GM19455 (cell line): ENCODE results near the gene TBC1D24.

Experiments
- ATAC-seq: cut with Tn5 transposase; IDR thresholded peaks from one replicate; pipeline ENCODE4 v1.9.1; 2021; ENCODE audit not compliant: unreplicated experiment

The TBC1D24 gene

DNA sequence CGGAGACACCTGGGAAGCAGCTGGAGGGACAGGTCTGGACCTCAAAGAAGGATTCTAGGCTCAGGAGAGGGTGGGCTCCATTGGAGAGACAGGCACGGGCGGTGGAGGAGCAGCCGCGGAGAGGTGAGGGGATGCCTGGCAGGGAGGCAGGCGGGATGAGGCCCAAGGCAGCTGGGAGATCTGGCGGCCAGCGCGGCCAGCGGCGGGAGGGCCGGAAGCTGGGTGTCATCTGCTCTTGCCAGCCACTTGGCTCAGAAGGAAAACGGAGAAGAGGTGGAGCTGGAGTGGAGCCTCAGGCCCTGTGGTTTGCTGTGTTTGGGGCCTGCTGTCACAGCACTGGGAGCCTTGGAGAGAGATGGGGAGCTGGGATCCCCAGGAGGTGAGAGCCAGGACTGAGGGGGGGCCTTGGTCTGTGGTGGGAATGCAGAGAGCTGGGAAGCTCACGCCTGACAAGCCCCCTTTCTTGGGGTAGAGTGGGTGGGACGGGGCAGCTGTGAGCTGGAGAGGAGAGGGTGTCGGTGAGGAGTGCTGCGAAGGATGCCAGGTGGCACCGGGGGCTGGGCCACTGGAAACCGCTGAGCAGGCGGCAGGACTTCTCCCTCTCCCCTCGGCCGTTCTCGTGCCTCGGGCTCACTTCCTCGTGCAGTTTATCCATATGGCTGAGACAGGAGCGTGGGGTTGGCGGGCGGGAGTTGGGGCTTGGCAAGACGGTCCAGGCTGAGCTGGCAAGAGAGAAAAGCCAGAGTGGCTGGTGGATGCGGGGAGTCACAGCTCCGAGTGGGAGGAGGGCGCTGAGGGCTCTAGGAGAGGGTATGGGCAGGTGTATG lies 8.0 kb downstream of the TBC1D24 start:
- ATAC-seq: no peak

GRCh38 chr16:2483939-2484897 lies 9.3 kb downstream of the TBC1D24 start:
- no peak for ATAC-seq

DNA sequence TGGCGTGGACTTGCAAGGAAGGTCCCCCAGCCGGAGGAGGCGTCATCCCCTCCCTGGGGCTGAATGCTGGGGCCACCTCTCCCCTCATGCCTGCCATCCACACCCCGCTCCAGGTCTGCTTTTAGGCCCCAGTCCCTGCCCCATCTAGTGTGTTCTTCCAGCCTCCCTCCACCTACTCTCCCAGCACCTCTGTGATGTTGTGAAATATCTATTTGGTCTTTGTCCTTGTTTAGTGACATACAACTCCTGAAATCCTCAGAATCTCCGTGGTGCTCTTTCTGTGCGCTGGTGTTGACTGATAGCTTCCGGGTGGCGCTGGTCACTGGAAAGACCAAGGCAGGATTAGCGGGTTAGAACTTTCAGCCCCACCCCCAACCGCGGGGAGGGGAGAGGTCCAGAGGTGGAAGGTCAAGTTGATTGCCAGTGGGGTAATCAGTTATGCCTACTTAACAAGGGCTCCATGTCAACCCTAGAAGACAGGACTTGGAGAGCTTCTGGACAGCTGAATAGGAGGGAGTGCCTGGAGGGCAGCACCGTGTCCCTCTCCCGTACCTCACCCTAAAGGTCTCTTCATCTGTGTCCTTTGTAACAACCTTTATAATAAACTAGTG lies 10.1 kb downstream of the TBC1D24 start:
- no peak for ATAC-seq

DNA sequence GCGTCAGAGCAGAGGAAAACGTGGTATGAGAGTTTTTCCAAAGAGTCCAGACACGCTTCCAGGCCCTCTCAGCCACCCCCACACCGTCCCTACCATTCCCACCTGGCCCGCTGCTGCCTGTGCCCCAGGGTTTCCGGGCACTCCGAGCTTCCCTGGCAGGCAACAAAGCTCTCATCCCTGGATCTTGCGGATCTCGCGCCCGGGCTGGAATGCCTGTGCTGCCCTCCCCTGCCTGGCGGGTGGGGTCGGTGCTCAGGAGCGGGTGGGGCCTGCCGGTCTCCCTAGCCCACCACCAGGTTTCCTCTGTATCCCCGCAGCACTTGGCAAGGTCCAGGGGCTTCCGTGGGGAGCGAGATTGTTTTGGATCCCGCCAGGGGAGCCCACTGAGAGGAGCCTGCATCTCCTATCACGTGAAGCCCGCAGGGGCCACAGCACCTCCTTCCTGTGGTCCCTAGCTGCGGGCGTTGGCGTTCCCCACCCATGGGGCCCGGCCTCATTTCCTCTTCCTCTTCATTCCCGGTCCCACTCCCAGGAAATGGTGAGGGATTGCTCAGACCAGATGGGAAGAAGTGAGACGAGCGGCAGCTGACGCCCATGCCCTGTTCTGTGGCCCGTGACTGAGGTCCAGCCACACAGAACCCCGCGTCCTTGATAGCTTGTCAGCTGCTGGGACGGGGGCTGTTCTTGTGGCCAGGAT lies 11.0 kb downstream of the TBC1D24 start:
- ATAC-seq: no peak

GRCh38 chr16:2486645-2487516 lies 12.0 kb downstream of the TBC1D24 start:
- no peak for ATAC-seq

GRCh38 chr16:2487517-2487842 lies 12.6 kb downstream of the TBC1D24 start:
- no peak for ATAC-seq

GRCh38 chr16:2487903-2488531 lies 13.1 kb downstream of the TBC1D24 start:
- ATAC-seq: no peak

DNA sequence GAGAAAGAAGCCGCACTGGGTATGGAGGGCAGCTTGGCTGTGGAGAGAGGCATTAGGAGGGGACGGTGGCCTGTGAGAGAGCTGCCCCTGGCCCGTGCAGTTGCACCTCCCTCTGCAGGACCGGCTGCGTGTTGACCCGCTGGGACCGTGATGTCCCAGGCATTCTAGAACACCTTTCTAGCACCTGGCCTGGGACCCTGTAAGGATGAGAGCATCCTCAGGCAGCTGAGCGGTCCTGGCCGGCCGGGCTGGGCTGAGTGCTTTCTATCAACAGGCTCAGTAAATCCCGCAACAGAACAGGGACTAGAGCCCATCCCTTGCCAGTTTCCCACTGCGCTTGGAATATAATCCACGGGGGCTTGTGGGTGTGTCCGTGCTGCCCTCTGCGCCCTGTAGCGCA lies 14.7 kb downstream of the TBC1D24 start:
- ATAC-seq: no peak

DNA sequence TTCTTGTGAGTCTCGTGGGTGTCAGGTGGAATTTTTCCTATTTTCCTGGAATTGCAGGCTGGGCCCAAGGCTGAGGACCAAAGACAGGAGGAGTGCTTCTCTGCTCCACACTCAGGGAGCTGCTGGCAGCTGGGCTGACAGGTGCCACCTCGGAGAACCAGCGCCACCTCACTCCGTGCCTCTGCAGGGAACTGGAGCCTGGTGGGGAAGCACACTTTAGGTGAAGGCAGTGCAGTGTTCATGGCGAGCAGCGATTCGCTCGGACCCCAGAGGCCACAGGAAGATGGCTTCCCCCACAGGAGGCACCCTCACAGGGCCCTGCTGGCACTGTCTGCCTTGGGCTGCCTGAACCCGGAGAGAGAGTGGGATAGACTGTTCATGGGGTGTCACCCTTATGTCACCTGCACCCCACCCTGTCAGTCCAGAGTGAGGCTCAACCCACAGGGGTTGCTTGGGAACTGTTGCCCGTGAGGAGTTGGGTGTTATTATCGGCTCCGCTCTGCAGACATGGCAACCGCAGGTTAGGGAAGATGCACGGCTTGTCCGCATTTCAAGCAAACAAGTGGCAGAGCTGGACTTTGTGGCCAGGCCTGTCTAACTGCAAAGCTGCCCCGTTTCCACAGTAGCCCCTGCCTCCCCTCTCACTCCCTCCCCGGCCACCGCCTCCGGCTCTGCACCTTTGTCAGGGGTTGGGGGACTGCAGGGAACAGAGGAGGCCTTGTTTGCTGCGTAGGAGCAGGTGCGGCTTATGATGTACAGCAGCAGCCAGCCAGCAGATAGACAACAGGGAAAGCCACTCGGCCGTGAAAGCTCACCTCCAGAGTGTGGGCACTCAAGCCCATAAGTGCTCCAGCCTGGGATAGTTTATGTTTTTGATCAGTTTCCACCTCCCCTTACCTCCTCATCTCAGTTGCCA lies 15.5 kb downstream of the TBC1D24 start:
- no peak for ATAC-seq

- ATAC-seq: no peak
These were observed 17.4 kb downstream of the TBC1D24 start for GRCh38 chr16:2492292-2492691.

GRCh38 chr16:2493605-2494004 lies 18.7 kb downstream of the TBC1D24 start:
- ATAC-seq: no peak

GRCh38 chr16:2494616-2495015 lies 19.7 kb downstream of the TBC1D24 start:
- no peak for ATAC-seq

- ATAC-seq: no peak
These were observed 20.1 kb downstream of the TBC1D24 start for GRCh38 chr16:2495041-2495440.

GRCh38 chr16:2496223-2497115 lies 21.5 kb downstream of the TBC1D24 start:
- no peak for ATAC-seq

DNA sequence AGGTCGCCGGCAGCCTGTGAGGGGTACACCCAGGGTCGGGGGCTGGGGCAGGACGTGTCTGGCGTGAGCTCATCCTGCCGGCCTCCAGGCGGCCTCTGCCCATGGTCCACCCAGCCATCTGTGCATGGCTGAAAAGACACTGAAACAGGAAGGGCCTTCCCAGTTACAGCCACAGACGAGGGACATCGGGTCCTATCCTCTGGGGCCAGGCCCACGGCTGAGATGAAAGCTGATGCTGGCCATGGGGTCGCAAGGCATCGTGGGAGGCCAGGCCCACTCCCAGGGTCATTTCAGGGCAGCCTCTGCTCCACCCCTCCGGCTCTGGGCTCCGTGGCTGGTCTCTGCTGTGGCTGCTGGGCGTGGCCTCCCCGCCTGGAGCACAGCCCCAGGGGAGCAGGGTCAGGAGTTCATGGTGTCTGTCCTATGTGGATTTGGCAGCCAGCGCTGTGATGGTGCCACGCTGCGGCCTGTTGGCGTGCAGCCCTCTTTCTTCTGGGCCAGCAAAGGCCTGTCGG lies 22.2 kb downstream of the TBC1D24 start:
- ATAC-seq: no peak

DNA sequence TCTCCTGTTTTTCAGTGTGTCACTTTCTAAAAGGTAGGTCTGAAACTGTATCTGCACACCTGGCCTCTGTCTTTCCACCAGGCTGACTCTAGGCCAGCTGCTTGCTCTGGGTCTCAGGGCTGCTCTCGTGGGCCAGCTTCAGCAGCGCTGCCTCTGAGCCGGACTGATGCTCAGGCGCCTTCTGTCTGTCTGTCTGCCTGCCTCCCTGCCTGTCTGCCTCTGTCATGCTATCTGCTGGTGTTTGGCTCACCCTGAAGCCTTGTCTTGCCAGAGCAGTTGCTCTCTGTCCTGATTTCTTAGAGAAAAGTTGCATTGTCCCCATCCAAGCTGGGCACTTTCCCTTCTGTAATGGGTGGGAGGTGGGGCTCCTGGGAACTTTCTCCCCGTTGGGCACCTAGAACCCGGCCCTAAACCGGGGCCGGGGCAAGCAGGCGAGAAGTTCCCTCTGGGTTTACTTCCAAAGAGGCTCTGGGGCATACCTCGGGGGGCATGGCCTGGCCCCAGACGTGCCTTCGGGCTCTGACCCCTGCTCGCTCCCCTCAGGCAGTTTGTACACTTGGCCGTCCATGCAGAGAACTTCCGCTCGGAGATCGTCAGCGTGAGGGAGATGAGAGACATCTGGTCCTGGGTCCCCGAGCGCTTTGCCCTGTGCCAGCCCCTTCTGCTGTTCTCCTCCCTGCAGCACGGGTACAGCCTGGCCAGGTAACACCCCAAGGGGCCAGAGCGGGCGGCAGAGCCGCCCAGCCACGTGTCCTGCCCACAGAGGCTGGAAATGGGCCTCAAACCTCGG lies 23.0 kb downstream of the TBC1D24 start:
- no peak for ATAC-seq
